Duodenal mucosa (tissue), 2 donors: ENCODE results near the gene S100PBP.

Experiments used
- H3K27ac ChIP-seq: one replicate; pipeline ENCODE4 v1.7.0; 2013; ENCODE audit warnings: low read depth, low read length
- H3K27me3 ChIP-seq, 2 donors: one replicate each; pipeline ENCODE4 v1.7.0; 2013; ENCODE audit warnings: low read length in 2 of 2, control low read depth in 1 of 2; ENCODE audit not compliant: insufficient read depth in 2 of 2, control insufficient read depth in 1 of 2
- H3K36me3 ChIP-seq, 2 donors: one replicate each; pipeline ENCODE4 v1.7.0; 2013; ENCODE audit warnings: low read length in 2 of 2, control low read depth in 1 of 2; ENCODE audit not compliant: insufficient read depth in 2 of 2, control insufficient read depth in 1 of 2
- H3K4me1 ChIP-seq, 2 donors: one replicate each; pipeline ENCODE4 v1.7.0; 2013; ENCODE audit warnings: low read length in 2 of 2, control low read depth in 1 of 2; ENCODE audit not compliant: insufficient read depth in 2 of 2, control insufficient read depth in 1 of 2
- H3K4me3 ChIP-seq, 2 donors: one replicate each; pipeline ENCODE4 v1.7.0; 2013; ENCODE audit warnings: low read length in 2 of 2, low read depth in 1 of 2
- H3K9ac ChIP-seq, 2 donors: one replicate each; pipeline ENCODE4 v1.7.0; 2013; ENCODE audit warnings: low read length in 2 of 2, low read depth in 1 of 2
- H3K9me3 ChIP-seq, 2 donors: one replicate each; pipeline ENCODE4 v1.7.0; 2013; ENCODE audit warnings: low read length in 2 of 2, control low read depth in 1 of 2; ENCODE audit not compliant: control insufficient read depth in 1 of 2

The S100PBP gene

DNA sequence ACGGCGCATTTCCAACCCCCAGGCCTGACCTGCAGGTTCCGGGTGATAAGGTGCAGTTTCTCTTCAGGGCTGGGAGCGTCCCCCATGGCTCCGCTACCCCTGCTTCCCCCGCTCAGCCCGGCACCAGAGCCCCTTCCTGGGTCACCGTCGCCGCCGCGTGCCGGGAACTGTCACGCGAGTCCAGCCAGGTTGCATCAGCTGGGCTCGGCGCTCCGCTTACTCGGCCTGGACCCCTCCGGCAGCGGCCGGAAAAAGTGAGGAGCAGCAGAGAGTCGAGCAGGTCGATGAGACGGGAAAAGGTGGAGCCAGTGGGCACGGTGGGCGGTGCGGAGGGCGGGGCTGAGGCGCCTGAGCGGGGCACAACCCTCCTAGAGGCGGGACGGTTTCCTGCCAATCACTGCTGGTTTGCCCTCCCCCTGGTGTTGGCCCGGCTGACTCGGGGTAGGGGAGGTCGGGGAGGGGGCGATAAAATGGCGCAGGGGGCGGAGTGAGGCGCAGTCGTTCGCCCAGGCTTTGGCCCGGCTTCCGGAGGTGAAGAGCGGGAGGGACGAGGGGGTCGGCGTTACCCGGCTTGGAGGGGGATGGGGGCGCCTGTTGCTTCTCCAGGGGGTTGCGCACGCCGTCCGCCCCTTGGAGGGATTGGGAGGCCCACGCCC lies at the start of gene S100PBP, which contains the start of gene YARS1:
TSS of gene S100PBP (plus strand) at position 495 of the 656 bp plus-strand sequence. CDS start 8,447 bp downstream, outside the sequence.
TSS of gene YARS1 (minus strand) at position 200 of the 656 bp plus-strand sequence. CDS start at position 86, 114 bp downstream.
- Histone ChIP-seq H3K36me3 (peaks cover 0 to 2% of the 10 kb centered on the region in 2 donors), H3K27me3 (no peaks in the 10 kb centered on the region), H3K4me3 (peak within 1 kb of the TSS; percentile 88 to 99), H3K4me1 (peaks cover 15 to 28% of the 10 kb centered on the region in 2 donors), H3K9ac (peak within 1 kb of the TSS; percentile 81 to 94), H3K27ac (peak within 1 kb of the TSS; percentile 91), H3K9me3 (no peaks in the 10 kb centered on the region)

DNA sequence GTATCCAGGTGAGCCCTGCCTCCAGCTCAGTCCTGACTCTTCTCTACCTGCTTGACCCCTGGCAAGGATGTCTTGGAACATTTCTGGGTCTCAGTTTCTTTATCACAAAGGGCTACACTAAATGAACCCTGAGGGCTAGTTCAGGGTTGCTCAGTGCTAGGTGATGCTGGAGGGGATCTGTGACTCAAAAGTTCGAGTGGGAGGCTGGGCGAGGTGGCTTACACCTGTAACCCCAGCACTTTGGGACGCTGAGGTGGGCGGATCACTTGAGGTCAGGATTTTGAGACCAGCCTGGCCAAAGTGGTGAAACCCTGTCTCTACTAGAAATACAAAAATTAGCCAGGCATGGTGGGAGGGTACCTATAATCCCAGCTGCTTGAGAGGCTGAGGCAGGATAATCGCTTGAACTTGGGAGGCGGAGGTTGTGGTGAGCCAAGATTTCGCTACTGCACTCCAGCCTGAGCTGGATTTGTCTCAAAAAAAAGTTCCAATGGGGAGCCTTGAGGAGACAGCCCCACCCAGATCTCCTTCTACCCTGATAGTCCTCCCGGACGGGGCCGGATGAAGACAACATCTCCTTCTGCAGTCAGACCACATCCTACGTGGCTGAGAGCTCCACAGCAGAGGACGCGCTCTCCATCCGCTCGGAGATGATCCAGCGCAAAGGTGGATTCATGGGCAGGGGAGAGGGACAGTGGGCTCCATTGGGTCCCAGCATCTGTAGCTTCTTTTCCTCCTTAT lies 49.2 kb upstream of the S100PBP start:
- no peak overlapping the region for H3K9ac ChIP-seq
- H3K27me3 ChIP-seq, result no peaks in the 10 kb centered on the region
- H3K27ac ChIP-seq, result no peak overlapping the region
- H3K4me1 ChIP-seq, result peaks cover 17 to 20% of the 10 kb centered on the region in 2 donors
- no peak overlapping the region for H3K4me3 ChIP-seq
- peaks cover 17 to 55% of the 10 kb centered on the region in 2 donors for H3K36me3 ChIP-seq
- no peaks in the 10 kb centered on the region for H3K9me3 ChIP-seq

DNA sequence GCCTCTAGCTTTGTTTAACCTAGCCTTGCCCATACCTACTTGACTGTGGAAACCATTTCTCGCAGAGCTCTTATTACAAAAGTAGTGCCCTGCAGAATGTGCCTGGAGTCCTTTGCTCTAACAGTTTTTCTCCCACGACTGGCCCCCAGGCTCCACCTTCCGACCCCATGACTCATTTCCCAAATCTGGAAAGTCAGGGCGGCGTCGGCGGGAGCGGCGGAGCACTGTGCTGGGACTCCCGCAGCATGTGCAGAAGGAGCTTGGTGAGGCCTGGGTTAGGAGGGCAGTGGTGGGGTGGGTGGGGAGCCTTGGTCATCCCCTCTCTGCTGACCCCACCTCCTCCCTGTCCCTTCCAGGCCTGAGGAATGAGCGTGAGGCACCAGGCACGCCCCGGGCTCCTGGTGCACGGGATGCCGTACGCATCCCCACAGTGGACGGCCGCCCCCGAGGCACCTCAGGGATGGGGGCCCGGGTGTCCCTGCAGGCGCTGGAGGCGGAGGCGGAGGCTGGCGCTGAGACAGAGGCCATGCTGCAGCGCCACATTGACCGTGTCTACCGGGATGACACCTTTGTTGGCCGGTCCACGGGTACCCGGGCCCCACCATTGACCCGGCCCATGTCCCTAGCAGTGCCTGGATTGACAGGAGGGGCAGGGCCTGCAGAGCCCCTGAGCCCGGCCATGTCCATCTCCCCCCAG lies 47.8 kb upstream of the S100PBP start:
- Histone ChIP-seq H3K4me3 (no peak overlapping the region), H3K27ac (no peak overlapping the region), H3K27me3 (no peaks in the 10 kb centered on the region), H3K9me3 (no peaks in the 10 kb centered on the region), H3K9ac (no peak overlapping the region), H3K36me3 (peaks cover 23 to 61% of the 10 kb centered on the region in 2 donors), H3K4me1 (peaks cover 17 to 18% of the 10 kb centered on the region in 2 donors)

DNA sequence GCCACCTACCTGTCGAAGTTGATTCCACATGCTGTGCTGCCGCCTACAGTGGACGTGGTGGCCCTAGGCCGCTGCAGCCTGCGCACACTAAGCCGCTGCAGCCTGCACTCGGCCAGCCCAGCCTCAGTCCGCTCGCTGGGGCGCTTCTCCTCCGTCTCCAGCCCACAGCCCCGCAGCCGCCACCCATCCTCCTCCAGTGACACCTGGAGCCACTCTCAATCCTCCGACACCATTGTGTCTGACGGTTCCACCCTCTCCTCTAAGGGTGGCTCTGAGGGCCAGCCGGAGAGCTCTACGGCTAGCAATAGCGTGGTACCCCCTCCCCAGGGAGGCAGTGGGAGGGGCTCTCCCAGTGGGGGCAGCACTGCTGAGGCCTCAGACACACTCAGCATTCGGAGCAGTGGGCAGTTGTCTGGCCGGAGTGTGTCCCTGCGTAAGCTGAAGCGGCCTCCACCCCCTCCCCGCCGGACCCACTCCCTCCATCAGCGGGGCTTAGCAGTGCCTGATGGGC lies 47.2 kb upstream of the S100PBP start:
- Histone ChIP-seq H3K9ac (no peak overlapping the region), H3K4me3 (no peak overlapping the region), H3K27ac (no peak overlapping the region), H3K36me3 (peaks cover 26 to 60% of the 10 kb centered on the region in 2 donors), H3K9me3 (no peaks in the 10 kb centered on the region), H3K27me3 (no peaks in the 10 kb centered on the region), H3K4me1 (peaks cover 14% of the 10 kb centered on the region in 2 donors)

DNA sequence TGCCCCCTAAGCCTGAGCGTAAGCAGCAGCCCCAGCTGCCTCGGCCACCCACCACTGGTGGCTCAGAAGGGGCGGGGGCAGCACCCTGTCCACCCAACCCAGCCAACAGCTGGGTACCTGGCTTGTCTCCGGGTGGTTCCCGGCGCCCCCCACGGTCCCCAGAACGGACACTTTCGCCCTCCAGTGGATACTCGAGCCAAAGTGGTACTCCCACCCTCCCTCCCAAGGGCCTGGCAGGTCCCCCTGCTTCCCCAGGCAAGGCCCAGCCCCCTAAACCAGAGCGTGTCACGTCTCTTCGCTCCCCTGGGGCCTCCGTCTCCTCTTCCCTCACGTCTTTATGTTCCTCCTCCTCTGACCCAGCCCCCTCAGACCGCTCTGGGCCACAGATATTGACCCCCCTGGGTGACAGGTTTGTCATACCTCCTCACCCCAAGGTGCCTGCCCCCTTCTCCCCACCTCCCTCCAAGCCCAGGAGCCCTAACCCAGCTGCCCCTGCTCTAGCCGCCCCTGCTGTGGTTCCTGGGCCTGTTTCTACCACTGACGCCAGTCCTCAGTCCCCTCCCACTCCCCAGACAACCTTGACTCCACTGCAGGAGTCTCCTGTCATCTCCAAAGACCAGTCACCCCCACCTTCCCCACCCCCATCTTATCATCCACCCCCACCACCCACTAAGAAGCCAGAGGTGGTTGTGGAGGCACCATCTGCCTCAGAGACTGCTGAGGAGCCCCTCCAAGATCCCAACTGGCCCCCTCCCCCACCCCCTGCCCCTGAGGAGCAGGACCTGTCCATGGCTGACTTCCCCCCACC lies 46.5 kb upstream of the S100PBP start:
- peaks cover 7 to 9% of the 10 kb centered on the region in 2 donors for H3K4me1 ChIP-seq
- no peak overlapping the region for H3K4me3 ChIP-seq
- H3K27me3 ChIP-seq, result no peaks in the 10 kb centered on the region
- peaks cover 30 to 64% of the 10 kb centered on the region in 2 donors for H3K36me3 ChIP-seq
- H3K9ac ChIP-seq, result no peak overlapping the region
- no peaks in the 10 kb centered on the region for H3K9me3 ChIP-seq
- no peak overlapping the region for H3K27ac ChIP-seq

DNA sequence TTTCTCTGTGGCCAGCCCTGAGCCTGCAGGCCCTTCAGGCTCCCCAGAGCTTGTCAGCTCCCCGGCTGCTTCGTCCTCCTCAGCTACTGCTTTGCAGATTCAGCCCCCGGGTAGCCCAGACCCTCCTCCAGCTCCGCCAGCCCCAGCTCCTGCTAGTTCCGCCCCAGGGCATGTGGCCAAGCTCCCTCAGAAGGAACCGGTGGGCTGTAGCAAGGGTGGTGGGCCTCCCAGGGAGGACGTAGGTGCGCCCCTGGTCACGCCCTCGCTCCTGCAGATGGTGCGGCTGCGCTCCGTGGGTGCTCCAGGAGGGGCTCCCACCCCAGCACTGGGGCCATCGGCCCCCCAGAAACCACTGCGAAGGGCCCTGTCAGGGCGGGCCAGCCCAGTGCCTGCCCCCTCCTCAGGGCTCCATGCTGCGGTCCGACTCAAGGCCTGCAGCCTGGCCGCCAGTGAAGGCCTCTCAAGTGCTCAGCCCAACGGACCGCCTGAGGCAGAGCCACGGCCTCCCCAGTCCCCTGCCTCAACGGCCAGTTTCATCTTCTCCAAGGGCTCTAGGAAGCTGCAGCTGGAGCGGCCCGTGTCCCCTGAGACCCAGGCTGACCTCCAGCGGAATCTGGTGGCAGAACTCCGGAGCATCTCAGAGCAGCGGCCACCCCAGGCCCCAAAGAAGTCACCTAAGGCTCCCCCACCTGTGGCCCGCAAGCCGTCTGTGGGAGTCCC lies 45.7 kb upstream of the S100PBP start:
- H3K27ac ChIP-seq, result no peak overlapping the region

DNA sequence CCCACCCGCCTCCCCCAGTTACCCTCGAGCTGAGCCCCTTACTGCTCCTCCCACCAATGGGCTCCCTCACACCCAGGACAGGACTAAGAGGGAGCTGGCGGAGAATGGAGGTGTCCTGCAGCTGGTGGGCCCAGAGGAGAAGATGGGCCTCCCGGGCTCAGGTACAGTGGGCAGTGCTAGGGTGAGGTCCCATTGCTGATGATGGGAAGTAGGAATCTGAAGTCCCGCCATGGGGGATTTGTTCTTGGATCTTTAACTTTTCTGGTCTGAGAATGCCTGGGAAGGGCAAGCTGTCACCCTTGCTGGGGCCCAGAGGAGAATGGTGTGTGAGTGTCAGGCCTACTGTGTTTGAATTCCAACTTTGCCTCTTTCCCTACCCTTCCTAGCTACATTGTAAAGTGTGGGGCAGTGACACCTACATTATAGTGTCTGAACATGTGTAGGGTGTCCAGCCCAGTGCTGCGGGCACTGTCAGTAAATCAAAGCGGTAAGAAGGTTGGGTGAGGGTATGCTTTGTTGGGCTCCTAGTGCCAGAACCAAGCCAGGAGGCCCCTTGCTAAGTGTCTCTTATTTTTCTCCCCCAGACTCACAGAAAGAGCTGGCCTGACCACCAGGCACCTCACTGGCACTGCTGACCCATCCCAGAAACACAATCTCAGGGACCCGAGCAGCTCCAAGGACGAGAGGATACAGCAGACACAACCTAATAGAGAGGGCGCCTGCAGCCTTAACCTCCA lies 45.0 kb upstream of the S100PBP start:
- H3K27ac ChIP-seq, result no peak overlapping the region
- H3K9ac ChIP-seq, result no peak overlapping the region
- H3K4me1 ChIP-seq, result peaks cover 0 to 6% of the 10 kb centered on the region in 2 donors

More for the DNA sequence above, 45.7 kb upstream of the S100PBP start:
- Histone ChIP-seq H3K9me3 (no peaks in the 10 kb centered on the region), H3K9ac (no peak overlapping the region), H3K4me3 (no peak overlapping the region), H3K4me1 (peaks cover 0 to 6% of the 10 kb centered on the region in 2 donors), H3K36me3 (peaks cover 30 to 65% of the 10 kb centered on the region in 2 donors), H3K27me3 (no peaks in the 10 kb centered on the region)

DNA sequence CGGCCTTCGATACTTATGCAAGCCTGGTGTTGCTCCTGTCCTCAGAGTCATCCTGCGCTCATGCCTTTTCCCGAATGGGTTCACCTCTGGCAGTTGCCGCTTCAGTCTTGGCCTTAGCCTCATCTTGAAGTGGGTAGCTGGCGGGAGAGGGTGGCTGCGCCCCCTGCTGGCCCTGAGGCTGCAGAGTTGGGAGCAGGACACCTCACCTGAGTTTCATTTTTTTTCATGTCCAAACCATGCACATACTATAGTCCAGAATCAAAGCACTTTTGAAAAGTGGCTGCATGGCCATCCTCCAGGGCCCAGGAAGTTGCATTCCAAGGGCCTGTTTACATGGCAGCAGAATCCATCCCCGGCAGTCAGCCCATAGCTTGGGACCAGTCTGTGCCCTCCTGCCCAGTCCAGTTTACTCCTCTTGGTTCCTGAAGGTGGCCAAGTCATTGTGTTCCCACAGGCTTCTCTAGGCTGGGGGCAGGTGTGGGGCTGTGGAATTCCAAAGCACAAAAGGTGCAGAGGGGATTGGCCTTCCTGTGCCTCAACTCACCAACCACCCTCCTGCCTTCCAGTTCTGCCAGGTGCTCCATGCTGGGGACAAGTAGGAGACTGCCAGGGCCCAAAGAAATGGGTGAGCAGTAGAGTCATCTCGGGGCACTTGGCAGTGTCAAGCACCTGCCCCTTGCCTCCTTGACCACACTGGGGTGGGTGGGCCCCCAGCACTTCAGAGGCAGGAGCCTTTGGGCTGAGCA lies 44.3 kb upstream of the S100PBP start:
- H3K27me3 ChIP-seq, result no peaks in the 10 kb centered on the region
- H3K9me3 ChIP-seq, result no peaks in the 10 kb centered on the region
- H3K4me1 ChIP-seq, result peaks cover 0 to 6% of the 10 kb centered on the region in 2 donors
- no peak overlapping the region for H3K4me3 ChIP-seq
- H3K27ac ChIP-seq, result no peak overlapping the region
- H3K9ac ChIP-seq, result no peak overlapping the region
- peaks cover 34 to 68% of the 10 kb centered on the region in 2 donors for H3K36me3 ChIP-seq

More for the DNA sequence above, 45.0 kb upstream of the S100PBP start:
- no peaks in the 10 kb centered on the region for H3K9me3 ChIP-seq
- no peaks in the 10 kb centered on the region for H3K27me3 ChIP-seq
- H3K36me3 ChIP-seq, result peaks cover 30 to 68% of the 10 kb centered on the region in 2 donors
- H3K4me3 ChIP-seq, result no peak overlapping the region
